ENCODE results near the gene SLC16A5. TPM values are rescaled to one million over a fixed set of nuclear protein-coding genes. Genes with fewer than 3 reads are reported as not detected.
A peak's percentile ranks its signal among the peaks of the same experiment; 100 is the strongest.

Gene SLC16A5
- total RNA-seq, 2 experiments from 2014 or later = 2.1 TPM

- no peaks in the 10 kb centered on the region for H3K36me3 Mint-ChIP-seq
- no peak for DNase-seq
- no peak overlapping the region for H3K27ac Mint-ChIP-seq
- no peak overlapping the region for H3K4me3 Mint-ChIP-seq
- no peaks in the 10 kb centered on the region for H3K9me3 Mint-ChIP-seq
- peaks cover 18% of the 10 kb centered on the region for H3K4me1 Mint-ChIP-seq
- H3K27me3 Mint-ChIP-seq = no peaks in the 10 kb centered on the region
Measured at GRCh38 chr17:75074532-75074931, 13.2 kb upstream of the SLC16A5 start.

DNA sequence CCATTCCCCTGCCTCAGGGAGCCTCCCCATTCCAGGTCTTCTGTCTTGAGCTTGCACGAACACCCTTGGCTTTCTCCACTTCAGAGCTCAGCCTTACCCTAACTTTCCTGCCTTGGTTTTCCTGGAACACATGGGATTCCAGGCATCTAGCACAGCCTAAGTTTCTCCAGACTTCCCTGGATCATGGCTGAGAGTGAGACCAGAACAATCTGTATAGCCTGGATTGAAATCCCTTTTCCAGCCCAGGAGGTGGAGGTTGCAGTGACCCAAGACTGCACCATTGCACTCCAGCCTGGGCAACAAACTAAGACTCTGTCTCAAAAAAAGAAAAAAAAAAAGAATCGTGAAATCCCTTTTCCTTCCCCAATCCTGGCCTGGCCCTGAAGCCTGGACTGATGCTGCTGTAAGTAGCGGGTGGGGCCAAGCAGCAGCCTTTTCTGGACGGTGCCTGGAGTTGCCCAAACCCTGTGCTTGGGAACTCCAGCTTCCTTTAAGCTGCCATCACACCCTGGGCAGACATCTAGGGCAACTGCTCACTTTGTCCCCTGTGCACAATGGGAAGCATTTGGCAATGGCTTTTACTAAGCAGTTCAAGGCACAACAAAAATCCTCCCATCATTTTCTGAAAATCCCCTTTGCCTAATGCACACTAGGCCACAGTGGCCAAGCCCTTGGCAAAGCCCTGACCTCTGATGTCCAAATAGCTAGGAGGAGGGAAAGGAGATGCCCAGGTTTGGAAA is 12.0 kb upstream of the SLC16A5 start:
- DNase-seq = no peak
- Mint-ChIP-seq H3K36me3 (no peaks in the 10 kb centered on the region), H3K27ac (no peak overlapping the region), H3K27me3 (no peaks in the 10 kb centered on the region), H3K4me3 (no peak overlapping the region), H3K4me1 (peaks cover 22% of the 10 kb centered on the region), H3K9me3 (no peaks in the 10 kb centered on the region)

GRCh38 chr17:75077072-75077495 is 10.7 kb upstream of the SLC16A5 start:
- H3K9me3 Mint-ChIP-seq = no peaks in the 10 kb centered on the region
- peak overlapping the region; percentile 12 for H3K27ac Mint-ChIP-seq
- no peak for DNase-seq
- H3K36me3 Mint-ChIP-seq = no peaks in the 10 kb centered on the region
- peaks cover 22% of the 10 kb centered on the region for H3K4me1 Mint-ChIP-seq
- H3K4me3 Mint-ChIP-seq = no peak overlapping the region
- no peaks in the 10 kb centered on the region for H3K27me3 Mint-ChIP-seq

DNA sequence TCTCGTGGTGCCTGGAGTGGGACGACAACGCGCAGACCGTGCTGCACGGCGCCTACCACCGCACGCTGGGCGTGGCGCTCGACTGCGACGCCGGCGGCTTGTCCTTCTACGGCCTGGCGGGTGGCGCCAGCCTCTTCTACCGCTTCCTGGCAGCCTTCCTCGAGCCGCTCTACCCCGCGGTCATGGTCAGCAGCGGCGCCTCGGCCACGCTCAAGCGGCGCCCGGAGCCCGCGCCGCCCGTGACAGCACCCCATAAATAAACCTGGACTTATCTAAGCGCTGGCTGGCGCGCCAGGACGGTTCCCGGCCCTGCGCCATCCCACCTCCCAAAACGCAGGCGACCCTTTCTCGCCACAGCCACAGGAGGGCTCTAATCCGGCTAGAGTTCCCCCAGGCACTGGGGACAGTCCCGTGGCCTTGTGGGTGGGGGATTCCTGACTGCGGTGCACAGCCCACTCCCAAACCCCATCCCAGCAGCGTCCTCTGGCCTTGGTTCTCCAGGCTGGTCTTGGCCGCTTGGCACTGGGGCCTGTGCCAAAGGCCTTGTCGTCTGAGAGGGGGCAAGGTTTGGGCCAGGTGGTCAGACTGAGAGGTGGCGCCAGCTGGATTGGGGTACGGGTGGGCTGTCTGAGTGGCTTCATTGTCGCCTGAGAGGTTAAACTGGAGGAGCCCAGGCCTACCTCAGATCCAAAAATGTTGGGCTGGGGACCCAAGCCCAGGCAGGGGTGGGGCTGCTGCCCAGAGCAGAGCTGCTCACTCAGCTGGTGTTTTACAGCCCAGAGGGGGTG is 10.1 kb upstream of the SLC16A5 start:
- peak; percentile 59 for DNase-seq
- H3K4me3 Mint-ChIP-seq = peak overlapping the region; percentile 52
- peak overlapping the region; percentile 12 for H3K27ac Mint-ChIP-seq
- H3K27me3 Mint-ChIP-seq = no peaks in the 10 kb centered on the region
- H3K9me3 Mint-ChIP-seq = no peaks in the 10 kb centered on the region
- no peaks in the 10 kb centered on the region for H3K36me3 Mint-ChIP-seq
- peaks cover 22% of the 10 kb centered on the region for H3K4me1 Mint-ChIP-seq

DNA sequence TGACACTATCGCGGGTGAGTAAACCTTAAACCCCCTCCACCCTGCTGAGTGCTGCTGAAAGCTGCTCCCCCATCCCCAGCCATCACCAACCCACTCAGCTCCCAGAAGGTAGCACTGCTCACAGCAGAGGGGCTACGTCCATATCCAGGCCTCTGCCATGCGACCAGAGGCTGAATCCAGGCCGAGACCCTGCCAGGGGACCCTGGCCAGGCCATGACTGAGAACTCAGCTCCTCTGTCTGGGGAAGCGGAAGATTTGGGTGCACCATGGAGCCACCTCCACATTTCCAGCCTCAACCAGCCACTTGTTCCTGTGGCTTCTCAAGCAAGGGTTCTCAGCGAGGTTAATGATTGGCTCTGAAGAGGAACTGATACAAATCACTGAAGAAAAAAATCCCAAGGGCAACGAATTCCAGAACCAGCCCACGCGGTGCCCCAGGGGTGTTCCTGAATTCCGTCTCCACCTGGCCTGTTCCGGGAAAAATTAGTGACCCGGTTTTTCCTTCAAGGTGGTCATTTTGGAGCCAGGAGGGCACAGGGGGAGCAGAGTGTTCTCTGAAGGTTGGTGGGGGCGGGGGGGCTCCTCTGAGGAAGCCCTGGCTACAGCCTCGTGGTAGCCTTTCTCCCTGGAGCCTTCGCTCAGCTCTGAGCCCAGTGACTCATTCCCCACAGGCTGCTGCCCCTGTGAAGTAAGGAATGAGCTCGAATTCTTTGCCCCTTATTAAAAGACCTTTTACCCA is 9.3 kb upstream of the SLC16A5 start:
- H3K27me3 Mint-ChIP-seq = no peaks in the 10 kb centered on the region
- no peak for DNase-seq
- H3K27ac Mint-ChIP-seq = no peak overlapping the region
- H3K4me1 Mint-ChIP-seq = peaks cover 22% of the 10 kb centered on the region
- H3K9me3 Mint-ChIP-seq = no peaks in the 10 kb centered on the region
- H3K4me3 Mint-ChIP-seq = no peak overlapping the region
- no peaks in the 10 kb centered on the region for H3K36me3 Mint-ChIP-seq

GRCh38 chr17:75079023-75079373 is 8.8 kb upstream of the SLC16A5 start:
- Mint-ChIP-seq H3K4me1 (peaks cover 26% of the 10 kb centered on the region), H3K9me3 (no peaks in the 10 kb centered on the region), H3K27ac (no peak overlapping the region), H3K36me3 (no peaks in the 10 kb centered on the region), H3K27me3 (no peaks in the 10 kb centered on the region), H3K4me3 (no peak overlapping the region)
- no peak for DNase-seq

GRCh38 chr17:75081611-75082540 is 5.9 kb upstream of the SLC16A5 start:
- Mint-ChIP-seq H3K27ac (no peak overlapping the region), H3K27me3 (no peaks in the 10 kb centered on the region), H3K9me3 (no peaks in the 10 kb centered on the region), H3K4me1 (peaks cover 33% of the 10 kb centered on the region), H3K4me3 (no peak overlapping the region), H3K36me3 (no peaks in the 10 kb centered on the region)
- DNase-seq = no peak

- Mint-ChIP-seq H3K4me1 (peaks cover 35% of the 10 kb centered on the region), H3K27ac (no peak overlapping the region), H3K36me3 (no peaks in the 10 kb centered on the region), H3K9me3 (no peaks in the 10 kb centered on the region), H3K27me3 (no peaks in the 10 kb centered on the region), H3K4me3 (no peak overlapping the region)
- no peak for DNase-seq
Measured at GRCh38 chr17:75082683-75083082, 5.1 kb upstream of the SLC16A5 start.

DNA sequence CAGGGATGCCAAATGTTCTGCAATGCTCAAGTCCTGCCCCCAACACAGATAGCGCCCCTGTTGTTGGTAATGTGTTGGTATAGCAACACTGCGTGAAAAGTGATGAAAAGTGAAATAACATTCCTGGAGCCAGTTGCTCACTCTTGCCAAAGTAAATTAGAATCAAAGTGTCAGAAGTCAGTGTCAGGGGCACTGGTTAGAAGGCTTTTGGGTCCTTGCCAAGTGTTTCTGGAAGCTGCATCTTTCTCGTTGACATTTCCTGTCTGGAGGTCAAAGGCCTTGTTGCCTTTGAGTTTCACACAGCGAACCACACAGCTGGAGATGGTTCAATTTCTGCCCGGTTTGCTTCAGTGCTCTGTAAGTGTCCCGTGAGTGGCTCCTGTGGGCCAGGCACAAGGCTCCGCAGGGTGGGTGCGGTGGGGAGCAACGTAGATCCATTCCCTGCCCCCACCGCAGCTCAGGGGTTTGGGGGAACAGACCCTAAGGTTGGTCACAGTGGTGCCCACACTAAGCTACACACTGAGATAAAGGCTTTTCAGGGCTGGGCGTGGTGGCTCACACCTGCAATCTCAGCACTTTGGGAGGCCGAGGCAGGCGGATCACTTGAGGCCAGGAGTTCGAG is 3.6 kb upstream of the SLC16A5 start:
- Mint-ChIP-seq H3K27me3 (no peaks in the 10 kb centered on the region), H3K4me3 (no peak overlapping the region), H3K36me3 (no peaks in the 10 kb centered on the region), H3K9me3 (no peaks in the 10 kb centered on the region), H3K27ac (peak overlapping the region; percentile 48), H3K4me1 (peaks cover 31% of the 10 kb centered on the region)
- DNase-seq = peak; percentile 18

DNA sequence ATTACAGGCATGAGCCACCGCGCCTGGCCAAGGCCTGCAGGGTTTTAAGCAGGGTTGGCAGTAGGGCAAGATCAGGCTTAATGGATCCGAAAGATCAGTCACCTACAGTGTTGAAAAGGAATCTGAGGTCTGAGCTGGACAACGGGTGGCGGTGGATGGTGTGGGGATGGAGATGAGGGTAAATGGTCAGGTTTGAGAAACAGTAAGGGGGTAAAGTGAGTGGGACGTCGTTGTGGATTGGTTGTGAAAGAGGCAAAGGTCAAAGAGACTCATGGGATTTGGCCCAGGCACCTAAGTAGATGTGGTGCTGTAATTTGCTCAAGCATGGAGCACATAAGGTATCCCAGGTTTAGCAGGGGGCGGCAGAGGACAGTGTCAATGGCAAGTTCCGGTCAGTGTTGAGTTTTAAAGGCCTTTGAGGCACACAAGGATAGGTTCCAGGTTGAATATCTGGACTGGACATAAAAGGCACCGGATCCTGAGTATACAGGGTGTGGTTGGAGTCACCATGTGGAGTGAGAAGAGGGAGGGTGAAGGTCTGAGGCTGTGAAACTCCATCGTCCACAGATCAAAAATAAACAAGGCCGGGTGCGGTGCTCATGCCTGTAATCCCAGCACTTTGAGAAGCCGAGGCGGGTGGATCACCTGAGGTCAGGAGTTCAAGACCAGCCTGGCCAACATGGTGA is 1.1 kb upstream of the SLC16A5 start:
- Mint-ChIP-seq H3K9me3 (no peaks in the 10 kb centered on the region), H3K27ac (no peak overlapping the region)

GRCh38 chr17:75087182-75087557 is 584 bp upstream of the SLC16A5 start:
- DNase-seq = no peak
- Mint-ChIP-seq H3K27ac (no peak overlapping the region), H3K4me1 (peaks cover 32% of the 10 kb centered on the region), H3K27me3 (no peaks in the 10 kb centered on the region), H3K9me3 (no peaks in the 10 kb centered on the region), H3K36me3 (no peaks in the 10 kb centered on the region), H3K4me3 (peak overlapping the region; percentile 70)

More for the DNA sequence above, 1.1 kb upstream of the SLC16A5 start:
- no peak for DNase-seq
- Mint-ChIP-seq H3K27me3 (no peaks in the 10 kb centered on the region), H3K4me3 (peak overlapping the region; percentile 19), H3K36me3 (no peaks in the 10 kb centered on the region), H3K4me1 (peaks cover 32% of the 10 kb centered on the region)

- peak; percentile 20 for DNase-seq
- peak overlapping the region; percentile 69 for H3K4me3 Mint-ChIP-seq
- H3K36me3 Mint-ChIP-seq = no peaks in the 10 kb centered on the region
- no peak overlapping the region for H3K27ac Mint-ChIP-seq
- no peaks in the 10 kb centered on the region for H3K9me3 Mint-ChIP-seq
- H3K27me3 Mint-ChIP-seq = no peaks in the 10 kb centered on the region
- peaks cover 30% of the 10 kb centered on the region for H3K4me1 Mint-ChIP-seq
Measured at GRCh38 chr17:75088465-75089417, 987 bp downstream of the SLC16A5 start.

All from activated naive CD8-positive, alpha-beta T cell treated with anti-CD3 and anti-CD28 coated beads for 36 hours (primary cell).